Gastroesophageal sphincter (tissue), 3 donors: ENCODE measurements around the gene MKI67.

Experiments used
- POLR2AphosphoS5 ChIP-seq: sonication (generic); formaldehyde crosslinking; IDR thresholded peaks from one replicate; pipeline ENCODE4 v1.6.1; 2017; ENCODE audit warnings: antibody characterized with exemption
- TF ChIP-seq, protein P1 (sequence below), 4 experiments: fragments of 200-600 bp in 2 of 4; fragments of 450-650 bp in 2 of 4; sonication (generic) in 1 of 4; IDR thresholded peaks; one replicate each; pipeline ENCODE4 v1.5.1; 2017 to 2019; ENCODE audit warnings: antibody characterized with exemption in 4 of 4, mild to moderate bottlenecking in 2 of 4, moderate library complexity in 2 of 4

DNA sequence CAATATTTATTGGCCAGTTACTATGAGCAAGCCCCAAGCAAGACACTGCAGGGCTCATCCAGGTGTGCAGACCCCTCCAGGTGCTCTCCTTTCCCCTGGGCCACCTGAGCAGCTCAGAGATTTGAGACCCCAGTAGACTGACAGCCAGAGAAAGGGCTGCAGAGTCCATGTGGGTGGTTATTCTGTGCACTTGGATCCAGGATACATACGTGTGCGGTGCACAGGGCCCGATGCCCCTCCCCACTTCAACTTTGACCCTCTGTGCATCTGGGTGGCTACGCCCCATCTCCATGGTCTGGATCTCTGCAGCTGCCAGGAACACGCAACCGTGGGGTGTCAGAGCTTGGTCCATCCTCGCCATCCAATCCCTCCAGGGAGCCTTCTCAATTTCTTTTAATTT, 72.9 kb downstream of the MKI67 start:
- TF ChIP-seq, protein P1, sequence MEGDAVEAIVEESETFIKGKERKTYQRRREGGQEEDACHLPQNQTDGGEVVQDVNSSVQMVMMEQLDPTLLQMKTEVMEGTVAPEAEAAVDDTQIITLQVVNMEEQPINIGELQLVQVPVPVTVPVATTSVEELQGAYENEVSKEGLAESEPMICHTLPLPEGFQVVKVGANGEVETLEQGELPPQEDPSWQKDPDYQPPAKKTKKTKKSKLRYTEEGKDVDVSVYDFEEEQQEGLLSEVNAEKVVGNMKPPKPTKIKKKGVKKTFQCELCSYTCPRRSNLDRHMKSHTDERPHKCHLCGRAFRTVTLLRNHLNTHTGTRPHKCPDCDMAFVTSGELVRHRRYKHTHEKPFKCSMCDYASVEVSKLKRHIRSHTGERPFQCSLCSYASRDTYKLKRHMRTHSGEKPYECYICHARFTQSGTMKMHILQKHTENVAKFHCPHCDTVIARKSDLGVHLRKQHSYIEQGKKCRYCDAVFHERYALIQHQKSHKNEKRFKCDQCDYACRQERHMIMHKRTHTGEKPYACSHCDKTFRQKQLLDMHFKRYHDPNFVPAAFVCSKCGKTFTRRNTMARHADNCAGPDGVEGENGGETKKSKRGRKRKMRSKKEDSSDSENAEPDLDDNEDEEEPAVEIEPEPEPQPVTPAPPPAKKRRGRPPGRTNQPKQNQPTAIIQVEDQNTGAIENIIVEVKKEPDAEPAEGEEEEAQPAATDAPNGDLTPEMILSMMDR (IDR thresholded peaks at IDR 0.05), result no peak
- TF ChIP-seq POLR2AphosphoS5, result no peak
